HG03045 (cell line): Measurements from ENCODE around the gene ARFGAP3.
A peak's percentile ranks its signal among the peaks of the same experiment; 100 is the strongest.

Source experiments
- ATAC-seq: cut with Tn5 transposase; IDR thresholded peaks from one replicate; pipeline ENCODE4 v1.9.1; 2021; ENCODE audit warnings: mild to moderate bottlenecking, moderate library complexity; ENCODE audit not compliant: unreplicated experiment

The ARFGAP3 gene

DNA sequence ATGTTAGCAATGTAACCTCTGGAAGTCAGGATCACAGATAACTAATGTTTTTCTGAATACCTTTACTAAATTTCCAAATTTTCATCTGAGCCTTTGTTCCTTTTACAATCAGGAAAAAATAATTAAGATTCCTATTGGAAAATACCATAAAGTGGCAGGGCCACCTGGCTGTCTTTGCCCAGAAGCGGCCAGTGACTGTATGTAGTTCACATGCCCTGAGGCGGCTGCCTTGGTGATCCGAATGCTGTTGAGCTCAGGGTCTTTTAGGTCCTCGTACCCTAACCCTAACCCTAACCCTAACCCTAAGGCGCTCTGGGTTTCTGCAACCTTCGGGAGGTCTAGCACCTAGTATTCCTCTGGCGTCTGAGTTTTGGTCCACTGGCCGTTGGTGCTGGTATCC lies 8.5 kb upstream of the ARFGAP3 start:
- ATAC-seq, result no peak

DNA sequence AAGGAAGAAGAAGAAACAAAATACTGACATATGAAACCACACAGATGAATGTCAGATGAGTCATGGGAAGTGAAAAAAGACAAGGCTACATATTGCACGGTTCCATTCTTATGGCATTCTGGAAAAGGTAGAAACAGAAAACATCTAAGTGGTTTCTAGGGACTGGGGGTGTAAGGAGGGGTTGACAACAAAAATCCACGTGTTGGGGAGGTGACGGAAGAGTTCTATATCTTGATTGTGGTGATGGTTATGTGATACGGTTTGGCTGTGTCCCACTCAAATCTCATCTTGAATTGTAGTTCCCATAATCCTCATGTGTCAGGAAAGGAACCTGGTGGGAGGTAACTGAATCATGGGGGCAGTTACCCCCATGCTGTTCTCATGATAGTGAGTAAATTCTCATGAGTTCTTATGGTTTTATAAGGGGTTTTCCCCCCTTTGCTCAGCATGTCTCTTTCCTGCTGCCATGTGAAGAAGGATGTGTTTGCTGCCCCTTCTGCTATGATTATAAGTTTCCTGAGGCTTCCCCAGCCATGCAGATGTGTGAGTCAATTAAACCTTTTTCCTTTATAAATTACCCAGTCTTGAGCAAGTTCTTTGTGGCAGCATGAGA lies 6.4 kb upstream of the ARFGAP3 start:
- no peak for ATAC-seq

DNA sequence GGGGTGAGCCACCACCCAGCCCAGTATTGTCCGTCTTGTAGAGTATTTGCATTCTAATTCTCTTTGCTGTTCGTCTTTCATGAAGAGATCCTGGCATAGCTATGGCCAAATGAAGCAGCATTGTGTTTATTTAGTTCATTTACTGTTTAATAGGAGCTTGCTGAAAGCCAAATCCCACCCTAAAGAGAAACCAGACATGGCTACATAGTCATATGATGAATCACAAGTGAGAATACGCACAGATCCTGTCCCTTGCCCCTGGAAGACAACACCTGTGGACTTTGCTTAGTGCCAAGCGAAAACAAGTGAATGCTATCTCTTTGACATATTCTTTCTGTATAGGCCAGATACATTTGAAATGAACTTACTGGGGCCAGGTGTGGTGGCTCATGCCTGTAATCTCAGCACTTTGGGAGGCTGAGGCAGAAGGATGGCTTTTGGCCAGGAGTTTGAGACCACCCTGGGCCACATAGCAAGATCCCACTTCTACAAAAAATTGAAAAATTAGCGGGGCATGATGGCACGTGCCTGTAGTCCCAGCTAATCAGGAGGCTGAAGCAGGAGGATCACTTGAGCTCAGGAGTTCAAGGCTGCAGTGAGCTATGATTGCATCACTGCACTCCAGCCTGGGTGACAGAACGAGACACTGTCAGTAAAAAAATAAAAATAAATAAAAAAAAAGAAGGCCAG lies 5.1 kb upstream of the ARFGAP3 start:
- ATAC-seq, result no peak

DNA sequence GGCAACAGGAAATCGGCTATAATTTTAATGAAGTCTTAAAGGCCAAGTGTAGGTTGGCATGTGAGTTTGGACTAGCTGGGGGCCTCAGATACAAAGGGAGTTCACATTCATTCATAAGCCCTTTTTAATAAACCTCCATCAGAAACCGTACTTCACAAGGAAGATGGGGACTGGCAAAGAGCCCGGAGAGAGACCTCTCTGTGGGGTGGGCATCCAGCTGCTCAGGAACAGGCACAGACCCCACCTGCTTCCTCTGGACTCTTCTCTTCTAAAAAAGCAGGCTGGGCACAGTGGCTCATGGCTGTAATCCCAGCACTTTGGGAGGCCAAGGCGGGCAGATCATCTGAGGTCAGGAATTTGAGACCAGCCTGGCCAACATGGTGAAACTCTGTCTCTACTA lies 3.9 kb upstream of the ARFGAP3 start:
- ATAC-seq, result no peak

DNA sequence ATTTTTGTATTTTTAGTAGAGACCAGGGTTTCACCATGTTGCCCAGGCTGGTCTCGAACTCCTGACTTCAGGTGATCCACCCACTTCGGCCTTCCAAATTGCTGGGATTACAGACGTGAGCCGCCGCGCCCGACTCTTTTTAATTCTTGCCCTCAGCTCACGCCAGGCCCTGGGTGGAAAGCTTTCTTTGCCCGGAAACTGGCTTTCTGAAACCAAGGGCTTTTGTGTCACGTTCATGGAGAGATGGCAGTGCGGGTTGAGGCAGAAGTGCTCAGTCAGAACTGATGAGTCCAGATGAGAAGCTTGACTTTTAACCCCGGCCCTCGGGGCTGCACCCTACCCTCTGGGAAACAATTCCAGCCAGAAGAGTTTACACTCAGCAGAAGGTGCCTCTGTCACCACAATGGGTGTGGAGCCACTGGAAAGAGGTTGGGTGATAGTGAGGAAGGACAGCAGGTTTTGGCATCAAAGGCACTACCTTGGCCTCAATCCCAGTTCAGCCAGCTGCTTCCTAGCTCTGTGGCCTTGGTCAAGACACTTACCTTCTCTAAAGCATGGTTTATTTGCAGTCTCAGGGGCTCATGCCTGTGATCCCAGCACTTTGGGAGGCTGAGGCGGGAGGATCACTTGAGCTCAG lies 890 bp upstream of the ARFGAP3 start:
- ATAC-seq, result no peak

DNA sequence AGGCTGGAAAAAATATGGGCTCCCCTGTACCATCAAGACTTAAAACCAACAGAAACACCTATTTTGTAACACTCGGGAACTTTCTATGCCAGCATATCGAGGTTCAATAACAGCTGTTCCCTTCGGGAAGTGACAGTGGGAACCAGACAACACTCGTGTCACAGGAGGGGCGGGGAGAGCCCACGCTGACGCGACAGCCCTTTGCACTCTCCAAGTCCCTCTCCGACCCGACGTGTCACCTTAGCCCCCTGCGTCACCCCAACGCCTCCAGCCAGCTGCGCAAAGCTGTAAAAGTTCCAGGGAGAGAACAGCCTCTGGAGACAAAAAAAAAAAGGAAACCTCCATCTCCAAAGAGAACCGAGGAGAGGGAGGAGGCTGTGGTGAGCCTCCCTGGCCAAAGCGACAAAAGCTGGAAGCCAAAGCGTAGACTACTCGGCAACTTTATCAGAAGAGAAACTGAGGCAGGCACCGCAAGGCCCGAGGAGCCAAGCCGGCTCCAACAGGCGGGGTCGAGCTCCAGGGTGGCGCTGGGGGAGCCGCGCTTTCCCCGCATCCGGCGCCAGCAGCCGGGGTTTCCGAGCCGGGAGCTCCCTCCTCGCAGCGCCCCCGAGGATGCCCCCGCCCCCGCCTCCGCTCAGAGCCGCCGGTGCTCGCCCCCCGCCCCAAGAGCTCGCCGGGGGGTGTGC lies 751 bp downstream of the ARFGAP3 start:
- peak; percentile 25 for ATAC-seq

DNA sequence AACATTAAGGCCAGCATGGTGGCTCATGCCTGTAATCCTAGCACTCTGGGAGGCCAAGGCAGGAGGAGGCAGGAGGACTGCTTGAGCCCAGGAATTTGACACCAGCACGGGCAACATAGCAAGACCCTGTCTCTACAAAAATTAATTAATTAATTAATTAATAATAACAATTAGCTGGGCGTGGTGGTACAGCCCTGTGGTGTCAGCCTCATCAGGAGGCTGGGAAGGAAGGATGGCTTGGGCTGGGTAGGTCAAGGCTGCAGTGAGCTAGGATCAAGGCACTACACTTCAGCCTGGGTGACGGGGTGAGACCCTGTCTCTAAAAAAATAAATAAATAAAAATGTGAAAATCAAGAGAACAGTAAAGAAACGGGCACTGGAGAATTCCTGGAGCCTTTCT lies 1.4 kb downstream of the ARFGAP3 start:
- no peak for ATAC-seq

DNA sequence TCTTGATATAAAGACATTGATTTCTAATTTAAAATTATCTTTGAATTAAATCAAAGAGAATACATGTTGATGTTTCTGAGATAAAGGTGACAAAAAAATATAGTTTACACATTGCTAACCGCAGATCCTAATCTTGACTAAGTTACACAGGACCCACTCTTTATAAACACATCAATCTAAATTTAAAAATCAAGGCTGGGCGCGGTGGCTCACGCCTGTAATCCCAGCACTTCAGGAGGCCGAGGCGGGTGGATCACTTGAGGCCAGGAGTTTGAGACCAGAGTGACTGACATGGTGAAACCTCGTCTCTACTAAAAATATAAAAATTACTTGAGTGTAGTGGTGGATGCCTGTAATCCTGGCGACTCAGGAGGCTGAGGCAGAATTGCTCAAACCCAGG lies 1.9 kb downstream of the ARFGAP3 start:
- ATAC-seq, result no peak

DNA sequence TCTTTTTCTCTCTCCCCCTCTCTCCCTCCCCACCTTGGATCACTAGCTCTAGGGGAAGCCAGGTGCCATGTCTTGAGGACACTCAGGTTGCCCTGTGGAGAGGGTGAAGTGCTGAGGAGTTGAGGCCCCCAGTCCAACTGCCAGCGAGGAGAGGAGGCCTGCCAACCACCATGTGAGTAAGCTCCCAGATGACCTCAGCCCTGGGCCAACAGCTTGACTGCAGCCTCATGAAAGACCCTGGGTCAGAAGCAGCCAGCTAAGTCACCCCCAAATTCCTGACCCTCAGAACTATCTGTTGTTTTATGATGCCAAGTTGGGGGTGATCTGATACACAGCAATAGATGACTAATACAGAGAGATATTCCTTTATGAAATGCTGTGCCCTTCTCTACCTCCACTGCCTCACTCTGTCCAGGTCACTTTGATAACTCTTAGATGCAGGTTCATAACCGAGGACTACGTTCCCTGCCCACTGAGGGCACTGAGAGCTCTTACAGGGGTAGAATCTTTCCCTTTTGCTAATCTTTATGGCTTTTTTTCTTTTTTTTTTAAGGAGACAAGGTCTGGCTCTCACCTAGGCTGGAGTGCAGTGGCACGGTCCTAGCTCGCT lies 8.0 kb downstream of the ARFGAP3 start:
- no peak for ATAC-seq

DNA sequence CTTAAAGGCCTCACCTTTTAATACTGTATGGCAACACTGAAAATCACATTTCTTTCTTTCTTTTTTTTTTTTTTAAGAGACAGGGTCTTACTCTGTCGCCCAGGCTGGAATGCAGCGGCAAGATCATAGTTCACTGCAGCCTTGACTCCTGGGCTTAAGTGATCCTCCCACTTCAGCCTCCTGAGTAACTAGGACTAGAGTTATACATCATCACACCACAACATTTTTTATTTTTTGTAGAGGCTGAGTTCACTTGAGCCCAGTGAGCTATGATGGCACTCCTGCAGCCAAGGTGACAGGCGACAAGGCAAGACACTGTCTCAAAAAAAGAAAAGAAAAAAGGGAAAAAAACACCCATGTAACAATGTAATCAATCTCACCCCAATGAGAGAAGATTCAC lies 10.0 kb downstream of the ARFGAP3 start:
- no peak for ATAC-seq

DNA sequence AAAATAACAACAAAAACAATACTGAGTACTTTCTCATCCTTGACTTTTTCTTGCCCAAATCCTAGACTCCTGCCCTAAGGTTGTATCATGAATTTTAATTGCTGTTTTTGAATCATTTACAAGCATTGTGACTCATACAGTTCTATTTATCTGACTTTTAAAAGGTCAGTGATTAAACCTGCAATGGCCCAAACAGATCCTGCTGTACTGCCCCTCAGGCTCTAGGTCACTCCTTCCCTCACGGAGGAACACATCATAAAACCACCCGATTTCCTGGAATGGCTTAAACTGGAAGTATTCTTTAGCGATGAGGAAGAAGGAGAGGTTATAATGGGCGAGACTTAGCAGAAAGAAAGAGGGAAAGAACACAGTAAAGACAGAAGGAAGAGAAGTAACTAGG lies 12.3 kb downstream of the ARFGAP3 start:
- ATAC-seq, result no peak

DNA sequence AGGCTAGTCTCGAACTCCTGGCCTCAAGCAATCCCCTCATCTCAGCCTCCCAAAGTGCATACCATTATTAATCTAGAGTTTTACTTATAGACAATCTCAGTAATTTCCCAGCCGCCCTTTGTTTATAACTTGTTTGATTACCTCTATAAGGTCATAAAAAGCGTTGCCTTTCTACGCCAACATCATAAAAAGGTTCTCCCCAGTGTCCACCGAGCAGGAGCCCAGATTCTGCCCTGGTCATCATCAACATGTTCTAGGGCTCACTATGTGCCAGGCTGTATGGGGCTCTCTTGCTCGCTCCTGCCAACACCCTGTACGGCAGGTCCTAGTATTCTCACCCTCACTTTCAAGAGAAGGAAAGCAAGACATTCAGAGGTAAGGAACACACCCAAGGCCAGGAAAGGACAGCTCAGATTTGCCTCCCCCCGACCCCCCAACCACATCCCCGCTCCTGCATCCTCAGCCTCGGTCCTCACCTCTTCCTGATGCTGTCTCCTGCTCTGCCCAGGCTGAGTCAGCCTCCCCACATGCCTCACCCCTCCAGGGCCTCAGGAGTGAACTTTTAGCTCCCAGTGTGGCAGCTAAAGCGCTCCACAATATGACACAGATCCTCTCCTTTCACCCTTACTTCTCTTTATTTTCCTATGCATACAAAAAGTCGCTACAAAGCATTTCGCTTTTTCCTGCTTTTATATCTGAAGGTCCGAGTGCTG lies 14.3 kb downstream of the ARFGAP3 start:
- no peak for ATAC-seq

DNA sequence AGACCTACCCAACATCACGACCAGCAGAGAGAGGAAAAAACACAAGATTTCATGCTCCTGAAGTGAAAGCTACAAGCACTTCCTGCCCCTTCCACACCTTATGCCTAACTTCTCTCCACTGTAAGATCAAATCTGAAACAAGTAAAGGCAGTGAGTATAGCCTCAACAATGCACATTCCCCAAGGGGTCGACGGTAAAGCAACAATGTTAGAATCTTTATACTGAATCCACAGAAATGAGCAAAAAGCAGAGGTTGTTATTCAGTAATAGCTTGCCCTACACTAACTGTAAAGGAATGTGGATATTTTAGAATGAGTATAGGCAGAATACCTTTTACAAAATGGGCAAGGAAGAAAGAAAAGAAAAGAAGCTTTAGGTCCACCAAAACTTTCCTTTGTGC lies 15.6 kb downstream of the ARFGAP3 start:
- no peak for ATAC-seq

DNA sequence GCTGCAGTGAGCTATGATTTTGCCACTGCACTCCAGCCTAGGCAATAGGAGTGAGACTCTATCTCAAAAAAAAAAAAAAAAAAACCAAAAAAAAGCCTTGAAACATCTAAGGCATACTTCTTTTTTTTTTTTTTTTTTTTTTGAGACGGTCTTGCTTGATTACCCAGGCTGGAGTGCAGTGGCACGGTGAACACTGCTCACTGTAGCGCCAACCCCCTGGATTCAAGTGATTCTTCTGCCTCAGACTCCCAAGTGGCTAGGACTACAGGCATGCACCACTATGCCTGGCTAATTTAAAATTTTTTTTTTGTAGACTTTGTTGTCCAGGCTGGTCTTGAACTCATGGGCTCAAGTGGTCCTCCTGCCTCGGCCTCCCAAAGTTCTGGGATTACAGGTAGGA lies 19.5 kb downstream of the ARFGAP3 start:
- ATAC-seq, result no peak

DNA sequence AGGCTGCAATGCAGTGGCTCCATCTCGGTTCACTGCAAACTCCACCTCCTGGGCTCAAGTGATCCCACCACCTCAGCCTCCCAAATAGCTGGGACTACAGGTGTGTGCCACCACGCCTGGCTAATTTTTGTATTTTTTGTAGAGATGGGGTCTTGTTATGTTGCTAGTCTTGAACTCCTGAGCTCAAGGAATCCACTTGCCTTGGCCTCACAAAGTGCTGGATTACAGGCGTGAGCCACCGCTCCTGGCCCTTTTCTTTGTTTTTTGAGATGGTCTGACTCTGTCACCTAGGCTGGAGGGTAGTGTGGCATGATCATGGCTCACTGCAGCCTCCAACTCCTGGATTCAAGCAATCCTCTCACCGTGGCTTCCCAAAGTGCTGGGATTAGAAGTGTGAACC lies 21.0 kb downstream of the ARFGAP3 start:
- ATAC-seq, result no peak

DNA sequence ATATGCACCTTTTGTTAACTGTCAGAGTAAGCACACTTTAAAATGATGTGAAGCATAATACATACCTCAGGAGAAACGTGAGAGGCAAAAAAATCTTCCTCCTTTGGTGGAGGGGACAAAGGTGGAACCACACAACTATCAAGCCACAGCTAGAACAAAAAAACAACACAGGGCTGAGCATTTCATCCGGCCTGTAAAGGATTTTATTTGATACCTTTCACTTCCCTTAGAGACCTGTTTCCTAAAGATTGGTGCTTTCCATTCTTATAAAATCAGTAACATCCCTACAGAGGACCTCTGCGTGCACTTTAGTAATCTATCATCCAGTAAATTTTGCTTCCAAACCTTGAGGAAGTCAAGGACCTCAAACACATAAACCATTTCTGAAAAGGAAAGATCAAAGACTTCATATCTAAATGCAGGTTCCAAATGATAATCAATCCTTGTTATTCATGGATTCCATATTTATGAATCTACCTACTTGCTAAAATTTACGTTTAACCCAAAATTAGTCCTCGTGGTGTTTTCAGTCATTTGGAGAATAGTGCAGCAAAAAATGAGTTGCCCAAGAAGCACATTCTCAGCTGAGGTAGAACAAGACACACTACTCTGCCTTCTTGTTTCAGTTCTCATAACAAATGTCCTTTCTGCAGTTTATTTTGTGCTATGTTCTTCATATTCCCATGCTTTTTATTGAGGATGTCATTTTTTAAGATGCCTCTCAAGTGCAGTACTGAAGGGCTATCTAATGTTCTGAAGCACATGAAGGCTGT lies 22.7 kb downstream of the ARFGAP3 start:
- ATAC-seq, result no peak

DNA sequence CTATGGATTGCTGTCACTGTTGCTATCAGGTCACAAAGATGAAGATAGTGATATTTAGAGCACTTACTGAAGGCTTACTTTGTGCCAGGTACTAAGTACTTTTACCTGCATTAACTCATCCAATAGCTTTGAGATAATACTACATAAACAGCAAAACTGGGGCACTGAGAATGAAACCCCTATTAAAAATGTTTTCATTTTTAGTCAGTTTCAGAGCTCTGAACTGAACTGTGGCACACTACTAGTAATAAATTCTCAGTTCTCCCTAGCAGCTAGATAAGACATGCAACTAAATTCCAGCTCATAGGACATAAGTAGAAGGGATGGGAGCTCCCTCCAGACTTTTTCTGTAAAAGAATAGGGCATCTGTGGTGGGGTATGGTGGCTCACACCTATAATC lies 24.0 kb downstream of the ARFGAP3 start:
- no peak for ATAC-seq

DNA sequence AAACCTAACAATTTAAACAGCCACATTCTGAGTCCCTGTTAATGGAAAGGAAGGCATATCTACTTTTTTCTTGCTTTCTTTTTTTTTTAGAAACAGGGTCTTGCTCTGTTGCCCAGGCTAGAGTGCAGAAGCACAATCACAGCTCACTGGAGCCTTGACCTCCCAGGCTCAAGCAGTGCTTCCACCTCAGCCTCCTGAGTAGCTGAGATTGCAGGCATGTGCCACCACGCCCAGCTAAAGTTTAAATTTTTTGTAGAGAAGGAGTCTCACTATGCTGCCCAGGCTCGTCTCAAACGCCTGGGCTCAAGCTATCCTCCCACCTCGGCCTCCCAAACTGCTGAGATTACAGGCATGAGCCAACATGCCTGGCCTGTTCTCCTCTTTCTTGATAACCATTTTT lies 25.4 kb downstream of the ARFGAP3 start:
- no peak for ATAC-seq

DNA sequence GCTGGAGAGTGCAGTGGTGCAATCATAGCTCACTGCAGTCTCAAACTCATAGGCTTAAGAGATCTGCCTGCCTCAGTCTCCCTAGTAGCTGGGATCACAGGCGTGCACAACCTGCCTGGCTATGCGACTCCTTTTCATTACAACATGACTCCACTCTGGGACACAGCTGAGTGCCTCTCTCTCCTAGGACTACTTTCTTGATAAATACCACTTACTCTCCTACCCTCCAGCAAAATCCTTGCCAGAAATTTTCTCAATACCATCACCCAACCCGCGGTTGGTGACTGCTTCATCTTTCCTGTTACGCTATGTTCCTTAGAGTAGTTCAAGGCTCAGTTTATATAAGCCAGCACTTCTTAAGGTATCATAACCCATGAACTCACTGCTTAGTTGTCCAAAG lies 26.9 kb downstream of the ARFGAP3 start:
- no peak for ATAC-seq

DNA sequence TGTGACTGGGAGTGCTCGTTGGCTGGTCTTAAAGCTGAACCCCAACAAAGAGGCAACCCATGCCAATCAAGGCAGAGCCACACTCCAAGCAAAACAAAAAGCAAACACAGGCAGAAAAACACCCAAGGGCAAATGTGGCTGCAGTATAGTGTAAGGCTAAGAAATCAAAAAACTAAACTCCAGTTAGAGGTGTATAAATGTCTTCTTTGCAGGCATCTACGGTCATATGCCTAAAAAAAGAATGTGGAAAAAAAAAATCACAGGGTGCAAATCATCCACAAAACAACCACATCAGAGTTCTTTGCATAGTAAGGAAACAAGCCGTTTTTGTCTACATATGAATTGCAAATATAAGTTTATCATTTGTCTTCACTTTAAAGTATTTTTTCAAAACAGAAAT lies 27.8 kb downstream of the ARFGAP3 start:
- ATAC-seq, result no peak
